Suprapubic skin (tissue), 4 donors: ENCODE results near the gene TLL1. TPM values are rescaled to one million over a fixed set of nuclear protein-coding genes. Genes with fewer than 3 reads are reported as not detected.

Experiments
- DNase-seq, 2 donors: peaks; one replicate each; pipeline ENCODE4 v3.0.0-alpha.2; 2019; ENCODE audit warnings: low spot score in 2 of 2
- H3K27ac ChIP-seq: fragments of 200-600 bp; sonication (generic); one replicate; pipeline ENCODE4 v1.5.1; 2019
- H3K27me3 ChIP-seq: fragments of 200-600 bp; sonication (generic); one replicate; pipeline ENCODE4 v1.5.1; 2019
- H3K36me3 ChIP-seq: fragments of 200-600 bp; sonication (generic); one replicate; pipeline ENCODE4 v1.5.1; 2019
- H3K4me1 ChIP-seq: fragments of 200-600 bp; sonication (generic); one replicate; pipeline ENCODE4 v1.5.1; 2019
- H3K4me3 ChIP-seq: fragments of 200-600 bp; sonication (generic); one replicate; pipeline ENCODE4 v1.5.1; 2019; ENCODE audit warnings: mild to moderate bottlenecking
- H3K9me3 ChIP-seq: fragments of 200-600 bp; sonication (generic); one replicate; pipeline ENCODE4 v1.5.1; 2019
- CTCF ChIP-seq, 2 donors: fragments of 200-600 bp in 1 of 2; fragments of 450-650 bp in 1 of 2; sonication (generic) in 1 of 2; IDR thresholded peaks; one replicate each; pipeline ENCODE4 v1.5.1; 2016 to 2019; ENCODE audit warnings: antibody characterized with exemption in 2 of 2, mild to moderate bottlenecking in 1 of 2, moderate library complexity in 1 of 2
- EP300 ChIP-seq: sonication (generic); formaldehyde crosslinking; IDR thresholded peaks from one replicate; pipeline ENCODE4 v1.6.1; 2017; ENCODE audit warnings: antibody characterized with exemption
- POLR2A ChIP-seq, 2 donors: fragments of 450-650 bp; IDR thresholded peaks; one replicate each; pipeline ENCODE4 v1.6.1; 2017; ENCODE audit warnings: antibody characterized with exemption in 2 of 2, mild to moderate bottlenecking in 2 of 2, moderate library complexity in 2 of 2
- POLR2AphosphoS5 ChIP-seq, 3 donors: sonication (generic); formaldehyde crosslinking; IDR thresholded peaks; one replicate each; pipeline ENCODE4 v1.6.1; 2017; ENCODE audit warnings: antibody characterized with exemption in 3 of 3
- WGBS: methylation state at CpG from one replicate; pipeline ENCODE4 v1.1.5; 2018; 5-methylcytosine and 5-hydroxymethylcytosine counted together
- total RNA-seq, 4 donors: library from RNA; depleted of rRNA; stranded (reverse); fragments of >200 nt; gene quantifications; one replicate each; pipeline ENCODE4 v1.1.0, GENCODE V29; 2016

The TLL1 gene
- total RNA-seq, 4 donors from 2014 or later, result 6.4 to 12.9 (median 8.6) TPM

DNA sequence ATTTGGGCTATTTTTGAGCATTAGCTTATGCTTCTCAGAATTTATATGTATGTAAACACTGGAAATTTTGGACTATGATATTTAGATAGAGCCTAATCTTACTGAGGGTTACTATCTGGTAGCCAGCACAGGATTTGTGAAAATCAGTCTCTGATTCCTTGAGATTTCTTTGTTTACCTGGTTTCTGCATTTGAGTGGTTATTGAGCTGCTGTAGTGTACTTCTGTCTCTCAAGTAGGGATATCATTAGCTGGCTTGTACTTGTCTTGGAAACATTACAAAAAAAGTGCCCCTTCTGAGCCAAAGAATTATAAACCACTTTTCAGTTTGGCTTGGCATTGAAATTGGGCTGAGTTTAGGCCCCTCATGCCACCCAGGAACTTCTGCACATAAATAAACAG is 49.7 kb downstream of the TLL1 start:
- no peak for TF ChIP-seq CTCF (IDR thresholded peaks at IDR 0.05)
- TF ChIP-seq EP300, result no peak
- no peak for TF ChIP-seq POLR2AphosphoS5 (IDR thresholded peaks at IDR 0.05)
- TF ChIP-seq POLR2A (IDR thresholded peaks at IDR 0.05), result no peak
- H3K36me3 ChIP-seq, result no peaks in the 10 kb centered on the region
- H3K27ac ChIP-seq, result no peak overlapping the region
- DNase-seq, result no peak
- no peaks in the 10 kb centered on the region for H3K27me3 ChIP-seq
- H3K4me3 ChIP-seq, result no peak overlapping the region
- H3K4me1 ChIP-seq, result no peaks in the 10 kb centered on the region
- no peaks in the 10 kb centered on the region for H3K9me3 ChIP-seq

DNA sequence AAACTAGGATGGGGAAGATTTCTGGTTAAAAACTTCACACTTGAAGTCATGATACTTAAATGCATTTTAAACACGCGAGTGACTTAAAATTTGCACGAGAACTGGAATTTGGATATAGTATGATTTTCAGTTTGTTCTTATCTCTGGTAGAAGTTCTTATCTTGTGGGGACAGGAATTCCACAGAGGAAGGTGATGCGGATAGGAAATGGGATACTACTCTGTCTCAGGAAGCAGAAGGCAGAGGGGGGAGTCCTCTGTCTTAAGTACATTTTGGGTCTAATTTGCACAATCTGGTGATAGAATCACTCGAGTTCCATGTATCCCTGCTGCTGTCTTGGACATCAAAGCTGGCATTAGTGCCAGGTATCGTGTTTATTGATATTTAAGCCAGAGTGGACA is 53.3 kb downstream of the TLL1 start:
- DNase-seq, result no peak
- 85% methylated on average over 6 of the region's 6 CpGs for WGBS
- no peak for TF ChIP-seq CTCF (IDR thresholded peaks at IDR 0.05)
- no peak for TF ChIP-seq EP300
- TF ChIP-seq POLR2AphosphoS5 (IDR thresholded peaks at IDR 0.05), result no peak
- TF ChIP-seq POLR2A (IDR thresholded peaks at IDR 0.05), result no peak

GRCh38 chr4:165927366-165927765 is 54.3 kb downstream of the TLL1 start:
- WGBS, result 59% methylated on average over 3 of the region's 3 CpGs

More for the DNA sequence above, 53.3 kb downstream of the TLL1 start:
- Histone ChIP-seq H3K4me3 (no peak overlapping the region), H3K36me3 (no peaks in the 10 kb centered on the region), H3K9me3 (no peaks in the 10 kb centered on the region), H3K4me1 (peaks cover 3% of the 10 kb centered on the region), H3K27me3 (no peaks in the 10 kb centered on the region), H3K27ac (no peak overlapping the region)

GRCh38 chr4:165927815-165928214 is 54.8 kb downstream of the TLL1 start:
- no peak overlapping the region for H3K4me3 ChIP-seq
- no peaks in the 10 kb centered on the region for H3K27me3 ChIP-seq
- 91% methylated on average over 3 of the region's 3 CpGs for WGBS
- TF ChIP-seq CTCF (IDR thresholded peaks at IDR 0.05) (no peak), POLR2A (IDR thresholded peaks at IDR 0.05) (no peak), POLR2AphosphoS5 (IDR thresholded peaks at IDR 0.05) (no peak), EP300 (no peak)
- no peak overlapping the region for H3K27ac ChIP-seq
- H3K36me3 ChIP-seq, result no peaks in the 10 kb centered on the region
- peaks cover 3% of the 10 kb centered on the region for H3K4me1 ChIP-seq
- no peaks in the 10 kb centered on the region for H3K9me3 ChIP-seq
- DNase-seq, result no peak

More at GRCh38 chr4:165927366-165927765, 54.3 kb downstream of the TLL1 start:
- Histone ChIP-seq H3K9me3 (no peaks in the 10 kb centered on the region), H3K27me3 (no peaks in the 10 kb centered on the region), H3K36me3 (no peaks in the 10 kb centered on the region), H3K4me3 (no peak overlapping the region), H3K4me1 (peaks cover 3% of the 10 kb centered on the region), H3K27ac (no peak overlapping the region)
- TF ChIP-seq POLR2AphosphoS5 (IDR thresholded peaks at IDR 0.05), result no peak
- TF ChIP-seq EP300, result no peak
- no peak for TF ChIP-seq CTCF (IDR thresholded peaks at IDR 0.05)
- TF ChIP-seq POLR2A (IDR thresholded peaks at IDR 0.05), result no peak
- no peak for DNase-seq

GRCh38 chr4:165928601-165929000 is 55.6 kb downstream of the TLL1 start:
- Histone ChIP-seq H3K4me3 (no peak overlapping the region), H3K27me3 (no peaks in the 10 kb centered on the region), H3K9me3 (no peaks in the 10 kb centered on the region), H3K36me3 (no peaks in the 10 kb centered on the region), H3K4me1 (peaks cover 3% of the 10 kb centered on the region), H3K27ac (no peak overlapping the region)
- WGBS, result 75% methylated on average over 2 of the region's 2 CpGs
- no peak for DNase-seq
- TF ChIP-seq CTCF (IDR thresholded peaks at IDR 0.05), result no peak
- no peak for TF ChIP-seq EP300
- TF ChIP-seq POLR2AphosphoS5 (IDR thresholded peaks at IDR 0.05), result no peak
- TF ChIP-seq POLR2A (IDR thresholded peaks at IDR 0.05), result no peak
